Adrenal gland (tissue), 12 donors: Measurements from ENCODE around the gene NLRP6. TPM values are rescaled to one million over a fixed set of nuclear protein-coding genes. Genes with fewer than 3 reads are reported as not detected.

Experiments
- DNase-seq, 7 donors: peaks; one replicate each; pipeline ENCODE4 v3.0.0-alpha.2; 2019 to 2020
- H3K27ac ChIP-seq, 5 donors: fragments of 200-600 bp; sonication (generic) in 4 of 5; 1 replicate in 3 of 5; 2 replicates in 2 of 5; pipeline versions ENCODE4 v1.5.1 to v1.8.0; 2016 to 2020; ENCODE audit warnings: mild to moderate bottlenecking in 1 of 5
- H3K27me3 ChIP-seq: fragments of 200-600 bp; 2 replicates; pipeline ENCODE4 v1.8.0; 2021
- H3K36me3 ChIP-seq, 2 donors: fragments of 200-600 bp; replicated peaks in 1 of 2; 1 replicate in 1 of 2; 2 replicates in 1 of 2; pipeline versions ENCODE4 v1.5.1 to v1.8.0; 2018 to 2022
- H3K4me1 ChIP-seq, 2 donors: fragments of 200-600 bp; replicated peaks in 1 of 2; 1 replicate in 1 of 2; 2 replicates in 1 of 2; pipeline versions ENCODE4 v1.5.1 to v1.8.0; 2018 to 2021
- H3K4me3 ChIP-seq, 4 donors: fragments of 200-600 bp; sonication (generic) in 3 of 4; one replicate each; pipeline ENCODE4 v1.5.1; 2016 to 2018
- H3K9me3 ChIP-seq, 3 donors: fragments of 200-600 bp; sonication (generic) in 1 of 3; replicated peaks in 1 of 3; 1 replicate in 2 of 3; 2 replicates in 1 of 3; pipeline versions ENCODE4 v1.5.1 to v1.8.0; 2016 to 2021
- CTCF ChIP-seq, 6 experiments: fragments of 450-650 bp in 4 of 6; fragments of 200-600 bp in 2 of 6; sonication (generic) in 1 of 6; IDR thresholded peaks; 1 replicate in 5 of 6; 2 replicates in 1 of 6; pipeline versions ENCODE4 v1.5.1 to v1.8.0; 2016 to 2021; ENCODE audit warnings: antibody characterized with exemption in 6 of 6, mild to moderate bottlenecking in 2 of 6, moderate library complexity in 1 of 6
- POLR2A ChIP-seq, 2 donors: fragments of 450-650 bp; IDR thresholded peaks; one replicate each; pipeline ENCODE4 v1.6.1; 2017; ENCODE audit warnings: antibody characterized with exemption in 2 of 2, mild to moderate bottlenecking in 2 of 2, moderate library complexity in 1 of 2
- WGBS, 4 donors: extraction: QIAGEN DNeasy Blood & Tissue Kit in 2 of 4; methylation state at CpG; one replicate each; pipeline versions ENCODE4 v1.1.5 to v1.1.7; 2013 to 2017; 5-methylcytosine and 5-hydroxymethylcytosine counted together
- intact Hi-C, 2 donors: fragments of 100-400 bp; cut with DNase I; formaldehyde crosslinking; loops; one replicate each; pipeline versions ENCODE4 v1.14.1 to v1.15.0; 2022 to 2023
- polyA plus RNA-seq, 3 donors: library from polyadenylated mRNA; stranded (reverse); fragments of 200-250 nt in 2 of 3; fragments of 350-450 nt in 1 of 3; fragmentation: Illumina TruSeq in 1 of 3; extraction: RNeasy Lipid Tissue Mini Kit (QIAGEN cat#74804) in 1 of 3; gene quantifications; one replicate each; pipeline ENCODE4 v1.2.3, GENCODE V29; 2013 to 2014
- total RNA-seq, 9 donors: library from RNA; depleted of rRNA in 4 of 9; stranded (reverse); fragments of >200 nt in 4 of 9; fragments of 120-200 nt in 1 of 9; fragmentation: NEBNext Ultra II Directional in 1 of 9; extraction: Animal tissue kit (Norgen Biotek cat#: 25700) in 1 of 9; gene quantifications; one replicate each; pipeline versions ENCODE4 v1.1.0 to v1.2.4, GENCODE V29; 2013 to 2023
- donor health status: healthy with polysubstance abuse.
- donor health status: Bipolar disorder and iron deficiency.
- donor health status: DM: yes; HTN: yes; CAD: no.
- donor health status: DM: no; HTN: no; CAD: no.
- donor health status: DM: no; HTN: no; CAD: no.
- donor health status: DM: yes; HTN: yes; CAD: no.

NLRP6 gene
- total and polyA plus RNA-seq, 12 donors, result 0.14 to 0.69 (median 0.24) TPM; not detected in 5

- no peaks in the 10 kb centered on the region for H3K36me3 ChIP-seq
- 66 to 69% (median 69%) methylated on average over 23 to 26 of the region's 26 CpGs for WGBS, 4 donors
- H3K27ac ChIP-seq, result no peak overlapping the region
- no peaks in the 10 kb centered on the region for H3K9me3 ChIP-seq
- intact Hi-C loops, result loop anchor here (5.0 to 10.0 kb wide), 2 partner anchors 65 to 147 kb away; partner anchors contain the start of gene ANO9 (in 1 of the 2)
- TF ChIP-seq CTCF (IDR thresholded peaks at IDR 0.05) (no peak), POLR2A (IDR thresholded peaks at IDR 0.05) (no peak)
- DNase-seq, result no peak
- H3K4me3 ChIP-seq, result no peak overlapping the region
- peaks cover 9% of the 10 kb centered on the region for H3K27me3 ChIP-seq
- H3K4me1 ChIP-seq, result no peaks in the 10 kb centered on the region
These were observed 19.6 kb downstream of the NLRP6 start for GRCh38 chr11:297586-298405.

- TF ChIP-seq POLR2A (IDR thresholded peaks at IDR 0.05) (no peak), CTCF (IDR thresholded peaks at IDR 0.05) (no peak)
- DNase-seq, result no peak
- H3K27ac ChIP-seq, result no peak overlapping the region
- no peaks in the 10 kb centered on the region for H3K36me3 ChIP-seq
- intact Hi-C loops, result loop anchor here (5.0 to 10.0 kb wide), 2 partner anchors 64 to 146 kb away; partner anchors contain the start of gene ANO9 (in 1 of the 2)
- peaks cover 9% of the 10 kb centered on the region for H3K27me3 ChIP-seq
- H3K9me3 ChIP-seq, result no peaks in the 10 kb centered on the region
- H3K4me1 ChIP-seq, result no peaks in the 10 kb centered on the region
- 67 to 83% (median 74%) methylated on average over 1 to 15 of the region's 15 CpGs for WGBS, 4 donors
- H3K4me3 ChIP-seq, result no peak overlapping the region
These were observed 20.3 kb downstream of the NLRP6 start for GRCh38 chr11:298406-299065.

GRCh38 chr11:299081-299891 lies 21.1 kb downstream of the NLRP6 start, which contains the start of gene IFITM5:
IFITM5 (minus strand) TSS chr11:299526; CDS start chr11:299490, 36 bp downstream.
- 40 to 82% (median 64%) methylated on average over 3 to 40 of the region's 40 CpGs for WGBS, 4 donors
- intact Hi-C loops, result loop anchor here (5.0 to 10.0 kb wide), 2 partner anchors 63 to 146 kb away; partner anchors contain the start of gene ANO9 (in 1 of the 2)
- H3K27ac ChIP-seq, result no peak within 1 kb of the TSS

More at GRCh38 chr11:299081-299891, 21.1 kb downstream of the NLRP6 start, which contains the start of gene IFITM5:
- no peak for DNase-seq
- no peak within 1 kb of the TSS for H3K4me3 ChIP-seq
- no peaks in the 10 kb centered on the region for H3K36me3 ChIP-seq
- TF ChIP-seq POLR2A (IDR thresholded peaks at IDR 0.05) (no peak), CTCF (IDR thresholded peaks at IDR 0.05) (no peak)
- H3K27me3 ChIP-seq, result peaks cover 9% of the 10 kb centered on the region
- H3K9me3 ChIP-seq, result no peaks in the 10 kb centered on the region
- H3K4me1 ChIP-seq, result no peaks in the 10 kb centered on the region
